22Rv1 (cell line): ENCODE results near the gene SNAPIN.

Experiments used
- CTCF ChIP-seq: fragments of 450-650 bp; IDR thresholded peaks from 2 replicates; pipeline ENCODE4 v1.5.1; 2017; ENCODE audit warnings: mild to moderate bottlenecking
- ZFX ChIP-seq: fragments of 450-650 bp; IDR thresholded peaks from 2 replicates; pipeline ENCODE4 v1.6.1; 2017; ENCODE audit warnings: antibody characterized with exemption, borderline replicate concordance

- TF ChIP-seq CTCF (no peak), ZFX (no peak)
Measured at GRCh38 chr1:153613406-153613805, 45.1 kb upstream of the SNAPIN start.
